Panc1 (cell line): ENCODE measurements around the gene CPNE7. TPM values are rescaled to one million over a fixed set of nuclear protein-coding genes. Genes with fewer than 3 reads are reported as not detected.

Source experiments
- ATAC-seq: fragments of 200-7000 bp; cut with Tn5 transposase; 2 replicates; pipeline ENCODE4 v1.9.1; 2020; ENCODE audit warnings: mild to moderate bottlenecking, moderate library complexity
- BruUV-seq: library from RNA; stranded (reverse); fragments of 400-500 nt; replicated peaks from 2 replicates; lab custom pipeline; 2021; lab: Mats Ljungman, UMichigan
- CTCF ChIA-PET: fragments of 300-600 bp; sonication (Branson Sonifier 250); formaldehyde crosslinking; loops from one replicate; lab custom pipeline; 2022; ENCODE audit warnings: antibody characterized with exemption; lab: Charles Lee
- POLR2A ChIA-PET: fragments of 300-600 bp; sonication (Branson Sonifier 250); formaldehyde crosslinking; loops from one replicate; lab custom pipeline; 2022; ENCODE audit warnings: antibody characterized with exemption; lab: Charles Lee
- DNase-seq: peaks from one replicate; pipeline ENCODE4 v3.0.0-alpha.2; 2010; ENCODE audit warnings: low read depth, low spot score
- H3K27ac ChIP-seq: 2 replicates; pipeline ENCODE4 v1.5.1; 2011; ENCODE audit warnings: mild to moderate bottlenecking, low read length, inconsistent platforms
- H3K27me3 ChIP-seq: fragments of 200-500 bp; sonication (Bioruptor generic); 2 replicates; pipeline ENCODE4 v1.6.0; 2014; ENCODE audit warnings: low read length, inconsistent platforms; ENCODE audit not compliant: control insufficient read depth, insufficient read depth
- H3K36me3 ChIP-seq: fragments of 200-500 bp; sonication (Bioruptor generic); 2 replicates; pipeline ENCODE4 v1.5.1; 2014; ENCODE audit warnings: inconsistent platforms, mild to moderate bottlenecking, low read length, moderate library complexity; ENCODE audit not compliant: control insufficient read depth, insufficient read depth
- H3K4me1 ChIP-seq: 2 replicates; pipeline ENCODE4 v1.5.1; 2011; ENCODE audit warnings: inconsistent platforms, mild to moderate bottlenecking, low read length, moderate library complexity; ENCODE audit not compliant: control insufficient read depth, insufficient read depth
- H3K4me3 ChIP-seq, 2 experiments: 2 replicates each; pipeline ENCODE4 v1.5.1; 2011 to 2012; ENCODE audit warnings: low read depth in 2 of 2, low read length in 2 of 2, mild to moderate bottlenecking in 2 of 2, inconsistent platforms in 1 of 2, moderate library complexity in 1 of 2
- H3K9me3 ChIP-seq: fragments of 200-500 bp; sonication (Bioruptor generic); 2 replicates; pipeline ENCODE4 v1.5.1; 2014; ENCODE audit warnings: low read depth, mild to moderate bottlenecking, inconsistent platforms, low read length, moderate library complexity; ENCODE audit not compliant: control insufficient read depth, insufficient read depth
- CTCF ChIP-seq: fragments of 450-650 bp; IDR thresholded peaks from 2 replicates; pipeline ENCODE4 v1.5.1; 2017; ENCODE audit warnings: mild to moderate bottlenecking
- POLR2AphosphoS5 ChIP-seq: IDR thresholded peaks from 2 replicates; pipeline ENCODE4 v1.6.1; 2012; ENCODE audit warnings: mild to moderate bottlenecking, low read depth, low read length, moderate library complexity
- REST ChIP-seq, 2 experiments: IDR thresholded peaks; 2 replicates each; pipeline ENCODE4 v1.6.1; 2011 to 2012; ENCODE audit warnings: low read depth in 2 of 2, control low read depth in 1 of 2, low read length in 1 of 2, mild to moderate bottlenecking in 1 of 2, moderate library complexity in 1 of 2; ENCODE audit not compliant: insufficient read depth in 1 of 2
- SIN3A ChIP-seq: IDR thresholded peaks from 2 replicates; pipeline ENCODE4 v1.6.1; 2012; ENCODE audit warnings: low read depth, mild to moderate bottlenecking, low read length, moderate library complexity, borderline replicate concordance; ENCODE audit not compliant: insufficient read depth
- TCF7L2 ChIP-seq: IDR thresholded peaks from 2 replicates; pipeline ENCODE4 v1.6.1; 2011; ENCODE audit warnings: mild to moderate bottlenecking, low read depth, low read length, inconsistent platforms
- in situ Hi-C: cut with HindIII; loops from 2 replicates; pipeline ENCODE4 v1.10.0; 2016; ENCODE audit warnings: low sequenced_read_pairs, low pct_unique_long_range_greater_than_20kb
- intact Hi-C: fragments of 100-400 bp; cut with micrococcal nuclease; formaldehyde crosslinking; loops from one replicate; pipeline ENCODE4 v1.10.0; 2022; ENCODE audit not compliant: unreplicated experiment
- total RNA-seq: library from RNA; stranded (reverse); gene quantifications from one replicate; pipeline ENCODE4 v1.2.1, GENCODE V29; 2021; ENCODE audit not compliant: unreplicated experiment

The CPNE7 gene
- total RNA-seq, 1 experiment from 2014 or later, result 32.7 TPM

- intact Hi-C loops, result no loop called here
Measured at GRCh38 chr16:89638455-89638854, 62.9 kb downstream of the CPNE7 start.

GRCh38 chr16:89639385-89639784 is 63.8 kb downstream of the CPNE7 start:
- no TSS peak for BruUV-seq
- Histone ChIP-seq H3K36me3 (no peaks in the 10 kb centered on the region), H3K4me3 (no peak overlapping the region), H3K27ac (no peak overlapping the region), H3K27me3 (peaks cover 3% of the 10 kb centered on the region), H3K9me3 (no peaks in the 10 kb centered on the region), H3K4me1 (peaks cover 7% of the 10 kb centered on the region)
- TF ChIP-seq CTCF (no peak), SIN3A (no peak), TCF7L2 (no peak), POLR2AphosphoS5 (no peak), REST (IDR thresholded peaks at IDR 0.05; ENCODE audit: insufficient read depth in 1 of 2, low read depth in 2 of 2, low read length in 1 of 2) (no peak)
- ChIA-PET POLR2A (interaction anchor here (0.6 kb wide), 1 partner anchor 64 kb away, joined by 12 read pairs; the partner anchor contains the start of gene CPNE7), CTCF (no interaction called here)
- DNase-seq (no peak), ATAC-seq (no peak)
- intact Hi-C loops (no loop called here), in situ Hi-C loops (no loop called here)

More at GRCh38 chr16:89638455-89638854, 62.9 kb downstream of the CPNE7 start:
- Histone ChIP-seq H3K9me3 (no peaks in the 10 kb centered on the region), H3K27ac (no peak overlapping the region), H3K27me3 (peaks cover 4% of the 10 kb centered on the region), H3K4me3 (no peak overlapping the region), H3K4me1 (peaks cover 7% of the 10 kb centered on the region), H3K36me3 (no peaks in the 10 kb centered on the region)
- ChIA-PET POLR2A (no interaction called here), CTCF (no interaction called here)
- DNase-seq, result no peak
- ATAC-seq, result no peak
- TF ChIP-seq POLR2AphosphoS5 (no peak), SIN3A (no peak), CTCF (no peak), TCF7L2 (no peak), REST (IDR thresholded peaks at IDR 0.05; ENCODE audit: insufficient read depth in 1 of 2, low read depth in 2 of 2, low read length in 1 of 2) (no peak)
- in situ Hi-C loops, result no loop called here
- no TSS peak for BruUV-seq
